Measurements from ENCODE around the gene USP37. TPM values are rescaled to one million over a fixed set of nuclear protein-coding genes. Genes with fewer than 3 reads are reported as not detected.

The USP37 gene
- total and polyA plus RNA-seq, 2 of the 13 experiments (the other 11 are each of a cell fraction or from before 2014, with no cell fraction given) = 6.5 to 30.6 TPM

DNA sequence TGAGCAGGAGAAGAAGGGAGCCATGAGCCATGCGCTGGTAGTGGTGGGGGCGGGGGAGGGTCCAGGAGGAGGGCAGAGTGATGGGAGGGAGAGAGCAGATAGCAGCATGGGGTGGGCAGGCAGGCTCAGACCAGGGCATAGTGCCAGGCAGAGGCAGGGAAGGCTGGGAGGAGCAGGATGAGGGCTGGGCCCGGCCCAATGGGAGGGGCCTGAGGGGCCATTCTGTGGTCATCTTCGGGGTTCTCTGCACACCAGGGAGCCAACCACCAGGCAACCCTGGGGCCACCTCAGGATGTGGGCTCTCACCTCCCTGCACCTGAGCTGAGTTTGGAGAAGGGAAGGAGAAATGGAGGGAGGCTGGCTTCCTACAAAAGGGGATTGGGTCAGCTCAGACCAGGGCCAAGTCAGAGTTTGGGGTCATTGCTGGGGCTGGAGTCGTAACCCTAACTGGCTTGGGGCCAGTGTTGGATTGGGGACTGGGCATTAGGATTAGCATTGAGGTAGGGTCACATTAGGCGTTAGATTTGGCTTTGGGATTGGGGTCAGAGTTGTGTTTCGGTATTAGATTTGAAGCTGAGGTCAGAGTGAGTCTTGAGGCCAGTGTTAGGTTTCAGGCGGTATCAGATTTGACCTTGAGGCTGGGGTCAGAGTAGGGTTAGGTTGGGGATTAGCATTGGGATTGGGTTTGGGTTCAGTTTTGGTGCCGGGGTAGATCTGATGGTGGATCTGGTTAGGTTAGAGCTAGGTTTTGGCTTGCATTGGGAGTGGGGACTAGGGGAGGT is 138.0 kb downstream of the USP37 start (continued):
- TF ChIP-seq, protein P1, sequence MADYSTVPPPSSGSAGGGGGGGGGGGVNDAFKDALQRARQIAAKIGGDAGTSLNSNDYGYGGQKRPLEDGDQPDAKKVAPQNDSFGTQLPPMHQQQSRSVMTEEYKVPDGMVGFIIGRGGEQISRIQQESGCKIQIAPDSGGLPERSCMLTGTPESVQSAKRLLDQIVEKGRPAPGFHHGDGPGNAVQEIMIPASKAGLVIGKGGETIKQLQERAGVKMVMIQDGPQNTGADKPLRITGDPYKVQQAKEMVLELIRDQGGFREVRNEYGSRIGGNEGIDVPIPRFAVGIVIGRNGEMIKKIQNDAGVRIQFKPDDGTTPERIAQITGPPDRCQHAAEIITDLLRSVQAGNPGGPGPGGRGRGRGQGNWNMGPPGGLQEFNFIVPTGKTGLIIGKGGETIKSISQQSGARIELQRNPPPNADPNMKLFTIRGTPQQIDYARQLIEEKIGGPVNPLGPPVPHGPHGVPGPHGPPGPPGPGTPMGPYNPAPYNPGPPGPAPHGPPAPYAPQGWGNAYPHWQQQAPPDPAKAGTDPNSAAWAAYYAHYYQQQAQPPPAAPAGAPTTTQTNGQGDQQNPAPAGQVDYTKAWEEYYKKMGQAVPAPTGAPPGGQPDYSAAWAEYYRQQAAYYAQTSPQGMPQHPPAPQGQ (CRISPR knock-in tag; IDR thresholded peaks at IDR 0.05; ENCODE audit: borderline replicate concordance) = no peak
- TF ChIP-seq ZMAT5 (CRISPR knock-in tag; IDR thresholded peaks at IDR 0.05; ENCODE audit: borderline replicate concordance, low read depth) (no peak), ZNF776 (CRISPR knock-in tag; IDR thresholded peaks at IDR 0.05) (no peak), ZNF33B (CRISPR knock-in tag; IDR thresholded peaks at IDR 0.05) (no peak), MED1 (CRISPR knock-in tag; IDR thresholded peaks at IDR 0.05) (no peak), ZNF256 (CRISPR knock-in tag; conservative IDR thresholded peaks at IDR 0.05) (no peak), POLR2AphosphoS2 (IDR thresholded peaks at IDR 0.05; ENCODE audit: low read depth, low read length) (peak; percentile 46; the same call in 1 of the 2 replicates), NR2F1 (CRISPR knock-in tag; IDR thresholded peaks at IDR 0.05) (peak in 1 of 2 experiments; percentile 8; a peak in 1 of 4 replicates), KDM1A (CRISPR knock-in tag; IDR thresholded peaks at IDR 0.05) (no peak), NRL (CRISPR knock-in tag; IDR thresholded peaks at IDR 0.05; ENCODE audit: borderline replicate concordance) (no peak), PHF8 (CRISPR knock-in tag; IDR thresholded peaks at IDR 0.05) (no peak), ARNT (IDR thresholded peaks at IDR 0.05) (no peak)

All from HepG2 (cell line).